Vagina (tissue), 2 donors: ENCODE data around the gene PPT2.

Experiments
- POLR2AphosphoS5 ChIP-seq, 2 donors: sonication (generic); formaldehyde crosslinking; IDR thresholded peaks; one replicate each; pipeline ENCODE4 v1.9.0; 2017; ENCODE audit warnings: antibody characterized with exemption in 2 of 2, mild to moderate bottlenecking in 2 of 2, low read depth in 1 of 2; ENCODE audit not compliant: insufficient read depth in 1 of 2
- TF ChIP-seq, protein P1 (sequence below), 3 experiments: fragments of 450-650 bp in 2 of 3; fragments of 200-600 bp in 1 of 3; sonication (generic) in 1 of 3; IDR thresholded peaks; one replicate each; pipeline ENCODE4 v1.5.1; 2017 to 2019; ENCODE audit warnings: antibody characterized with exemption in 3 of 3, mild to moderate bottlenecking in 2 of 3, moderate library complexity in 2 of 3

GRCh38 chr6:32120573-32121059 is 33.3 kb upstream of the PPT2 start:
- TF ChIP-seq, protein P1, sequence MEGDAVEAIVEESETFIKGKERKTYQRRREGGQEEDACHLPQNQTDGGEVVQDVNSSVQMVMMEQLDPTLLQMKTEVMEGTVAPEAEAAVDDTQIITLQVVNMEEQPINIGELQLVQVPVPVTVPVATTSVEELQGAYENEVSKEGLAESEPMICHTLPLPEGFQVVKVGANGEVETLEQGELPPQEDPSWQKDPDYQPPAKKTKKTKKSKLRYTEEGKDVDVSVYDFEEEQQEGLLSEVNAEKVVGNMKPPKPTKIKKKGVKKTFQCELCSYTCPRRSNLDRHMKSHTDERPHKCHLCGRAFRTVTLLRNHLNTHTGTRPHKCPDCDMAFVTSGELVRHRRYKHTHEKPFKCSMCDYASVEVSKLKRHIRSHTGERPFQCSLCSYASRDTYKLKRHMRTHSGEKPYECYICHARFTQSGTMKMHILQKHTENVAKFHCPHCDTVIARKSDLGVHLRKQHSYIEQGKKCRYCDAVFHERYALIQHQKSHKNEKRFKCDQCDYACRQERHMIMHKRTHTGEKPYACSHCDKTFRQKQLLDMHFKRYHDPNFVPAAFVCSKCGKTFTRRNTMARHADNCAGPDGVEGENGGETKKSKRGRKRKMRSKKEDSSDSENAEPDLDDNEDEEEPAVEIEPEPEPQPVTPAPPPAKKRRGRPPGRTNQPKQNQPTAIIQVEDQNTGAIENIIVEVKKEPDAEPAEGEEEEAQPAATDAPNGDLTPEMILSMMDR (IDR thresholded peaks at IDR 0.05), result no peak
- TF ChIP-seq POLR2AphosphoS5 (IDR thresholded peaks at IDR 0.05; ENCODE audit: insufficient read depth in 1 of 2, low read depth in 1 of 2), result no peak
